Suprapubic skin (tissue), 4 donors: ENCODE data around the gene PLEKHG4B. TPM values are rescaled to one million over a fixed set of nuclear protein-coding genes. Genes with fewer than 3 reads are reported as not detected.

Experiments used
- DNase-seq, 2 donors: peaks; one replicate each; pipeline ENCODE4 v3.0.0-alpha.2; 2019; ENCODE audit warnings: low spot score in 2 of 2
- H3K27ac ChIP-seq: fragments of 200-600 bp; sonication (generic); one replicate; pipeline ENCODE4 v1.5.1; 2019
- H3K27me3 ChIP-seq: fragments of 200-600 bp; sonication (generic); one replicate; pipeline ENCODE4 v1.5.1; 2019
- H3K36me3 ChIP-seq: fragments of 200-600 bp; sonication (generic); one replicate; pipeline ENCODE4 v1.5.1; 2019
- H3K4me1 ChIP-seq: fragments of 200-600 bp; sonication (generic); one replicate; pipeline ENCODE4 v1.5.1; 2019
- H3K4me3 ChIP-seq: fragments of 200-600 bp; sonication (generic); one replicate; pipeline ENCODE4 v1.5.1; 2019; ENCODE audit warnings: mild to moderate bottlenecking
- H3K9me3 ChIP-seq: fragments of 200-600 bp; sonication (generic); one replicate; pipeline ENCODE4 v1.5.1; 2019
- EP300 ChIP-seq: sonication (generic); formaldehyde crosslinking; IDR thresholded peaks from one replicate; pipeline ENCODE4 v1.6.1; 2017; ENCODE audit warnings: antibody characterized with exemption
- POLR2A ChIP-seq, 2 donors: fragments of 450-650 bp; IDR thresholded peaks; one replicate each; pipeline ENCODE4 v1.6.1; 2017; ENCODE audit warnings: antibody characterized with exemption in 2 of 2, mild to moderate bottlenecking in 2 of 2, moderate library complexity in 2 of 2
- POLR2AphosphoS5 ChIP-seq, 3 donors: sonication (generic); formaldehyde crosslinking; IDR thresholded peaks; one replicate each; pipeline ENCODE4 v1.6.1; 2017; ENCODE audit warnings: antibody characterized with exemption in 3 of 3
- WGBS: methylation state at CpG from one replicate; pipeline ENCODE4 v1.1.5; 2018; 5-methylcytosine and 5-hydroxymethylcytosine counted together
- total RNA-seq, 4 donors: library from RNA; depleted of rRNA; stranded (reverse); fragments of >200 nt; gene quantifications; one replicate each; pipeline ENCODE4 v1.1.0, GENCODE V29; 2016
- TF ChIP-seq, protein P1 (sequence below), 2 donors: fragments of 200-600 bp in 1 of 2; fragments of 450-650 bp in 1 of 2; sonication (generic) in 1 of 2; IDR thresholded peaks; one replicate each; pipeline ENCODE4 v1.5.1; 2016 to 2019; ENCODE audit warnings: antibody characterized with exemption in 2 of 2, mild to moderate bottlenecking in 1 of 2, moderate library complexity in 1 of 2

The PLEKHG4B gene
- total RNA-seq, 4 donors from 2014 or later, result 0.45 to 2.4 (median 1.2) TPM

DNA sequence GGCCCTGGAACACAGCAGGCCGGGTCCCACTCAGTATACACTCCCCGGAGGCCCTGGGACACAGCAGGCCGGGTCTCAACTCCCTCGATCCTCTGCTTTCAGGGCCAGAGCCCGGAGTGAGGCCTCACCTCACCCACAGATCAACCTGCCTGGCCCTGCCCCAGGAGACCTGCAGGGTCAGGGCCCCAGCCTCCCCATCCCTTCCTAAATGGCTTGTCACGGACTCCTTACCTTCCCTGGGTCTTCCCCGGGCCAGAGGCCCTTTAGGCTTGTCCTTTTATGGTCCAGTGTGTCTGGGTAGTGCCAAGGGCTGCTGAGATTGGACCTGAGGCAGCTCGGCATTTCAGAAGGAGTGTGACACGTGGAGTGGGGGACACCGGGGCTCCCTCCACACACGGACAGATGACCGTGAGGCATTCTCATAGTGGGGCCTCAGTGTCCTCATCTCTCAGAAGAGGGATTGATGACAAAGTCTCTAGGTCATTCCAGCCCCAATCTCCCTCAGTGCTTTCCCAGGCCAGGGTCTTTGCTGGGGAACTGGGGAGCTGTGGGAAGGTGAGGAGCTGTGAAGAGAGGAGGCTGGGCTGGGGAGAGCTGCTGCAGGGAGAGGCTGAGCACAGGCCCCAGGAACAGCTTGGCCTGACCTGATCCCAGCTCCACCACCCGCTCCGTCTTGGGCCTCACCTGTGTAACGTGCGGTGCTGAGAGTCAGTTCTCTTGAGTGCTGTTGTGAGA lies 18.0 kb upstream of the PLEKHG4B start:
- no peak for DNase-seq
- no peaks in the 10 kb centered on the region for H3K4me1 ChIP-seq
- TF ChIP-seq, protein P1, sequence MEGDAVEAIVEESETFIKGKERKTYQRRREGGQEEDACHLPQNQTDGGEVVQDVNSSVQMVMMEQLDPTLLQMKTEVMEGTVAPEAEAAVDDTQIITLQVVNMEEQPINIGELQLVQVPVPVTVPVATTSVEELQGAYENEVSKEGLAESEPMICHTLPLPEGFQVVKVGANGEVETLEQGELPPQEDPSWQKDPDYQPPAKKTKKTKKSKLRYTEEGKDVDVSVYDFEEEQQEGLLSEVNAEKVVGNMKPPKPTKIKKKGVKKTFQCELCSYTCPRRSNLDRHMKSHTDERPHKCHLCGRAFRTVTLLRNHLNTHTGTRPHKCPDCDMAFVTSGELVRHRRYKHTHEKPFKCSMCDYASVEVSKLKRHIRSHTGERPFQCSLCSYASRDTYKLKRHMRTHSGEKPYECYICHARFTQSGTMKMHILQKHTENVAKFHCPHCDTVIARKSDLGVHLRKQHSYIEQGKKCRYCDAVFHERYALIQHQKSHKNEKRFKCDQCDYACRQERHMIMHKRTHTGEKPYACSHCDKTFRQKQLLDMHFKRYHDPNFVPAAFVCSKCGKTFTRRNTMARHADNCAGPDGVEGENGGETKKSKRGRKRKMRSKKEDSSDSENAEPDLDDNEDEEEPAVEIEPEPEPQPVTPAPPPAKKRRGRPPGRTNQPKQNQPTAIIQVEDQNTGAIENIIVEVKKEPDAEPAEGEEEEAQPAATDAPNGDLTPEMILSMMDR (IDR thresholded peaks at IDR 0.05), result no peak
- no peak for TF ChIP-seq EP300
- no peak for TF ChIP-seq POLR2AphosphoS5 (IDR thresholded peaks at IDR 0.05)
- TF ChIP-seq POLR2A (IDR thresholded peaks at IDR 0.05), result no peak
- no peak overlapping the region for H3K4me3 ChIP-seq
- no peaks in the 10 kb centered on the region for H3K9me3 ChIP-seq
- WGBS, result 91% methylated on average over 12 of the region's 16 CpGs
- no peaks in the 10 kb centered on the region for H3K36me3 ChIP-seq
- peaks cover 35% of the 10 kb centered on the region for H3K27me3 ChIP-seq
- H3K27ac ChIP-seq, result no peak overlapping the region

DNA sequence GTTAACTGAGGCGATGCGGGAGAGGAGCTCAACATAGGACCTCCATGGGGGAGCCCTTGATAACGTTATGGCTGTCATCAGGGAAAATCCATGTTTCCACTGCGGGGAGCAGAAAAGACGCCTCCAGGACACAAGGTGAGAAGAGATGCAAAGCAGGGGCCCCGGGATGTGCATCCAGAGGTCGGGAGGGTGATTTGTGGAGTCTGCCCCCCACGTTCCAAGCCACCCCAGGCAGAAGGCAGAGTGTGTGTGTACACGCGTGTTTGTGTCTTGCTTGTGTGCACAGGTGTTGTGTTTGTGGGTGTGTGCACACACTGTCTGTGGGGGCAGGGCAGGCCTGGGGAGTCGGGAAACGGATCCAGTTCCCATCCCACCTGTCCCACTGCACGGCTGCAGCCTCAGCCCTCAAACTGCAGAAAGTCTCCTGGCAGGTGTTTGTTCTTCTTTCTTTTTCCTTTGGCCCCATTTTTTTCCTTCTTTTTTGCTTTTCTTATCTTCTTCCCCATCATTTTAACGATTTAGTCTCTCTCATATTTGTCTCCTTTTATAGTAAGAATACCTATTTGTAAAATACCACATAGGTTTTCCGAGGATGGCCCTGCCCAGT lies 17.4 kb upstream of the PLEKHG4B start:
- DNase-seq, result no peak
- TF ChIP-seq POLR2AphosphoS5 (IDR thresholded peaks at IDR 0.05) (no peak), POLR2A (IDR thresholded peaks at IDR 0.05) (no peak), EP300 (no peak)
- TF ChIP-seq, protein P1 (IDR thresholded peaks at IDR 0.05), result no peak
- H3K27me3 ChIP-seq, result peaks cover 37% of the 10 kb centered on the region
- H3K4me3 ChIP-seq, result no peak overlapping the region
- H3K4me1 ChIP-seq, result no peaks in the 10 kb centered on the region
- no peaks in the 10 kb centered on the region for H3K9me3 ChIP-seq
- H3K27ac ChIP-seq, result no peak overlapping the region
- H3K36me3 ChIP-seq, result no peaks in the 10 kb centered on the region
- WGBS, result 84% methylated on average over 15 of the region's 15 CpGs

DNA sequence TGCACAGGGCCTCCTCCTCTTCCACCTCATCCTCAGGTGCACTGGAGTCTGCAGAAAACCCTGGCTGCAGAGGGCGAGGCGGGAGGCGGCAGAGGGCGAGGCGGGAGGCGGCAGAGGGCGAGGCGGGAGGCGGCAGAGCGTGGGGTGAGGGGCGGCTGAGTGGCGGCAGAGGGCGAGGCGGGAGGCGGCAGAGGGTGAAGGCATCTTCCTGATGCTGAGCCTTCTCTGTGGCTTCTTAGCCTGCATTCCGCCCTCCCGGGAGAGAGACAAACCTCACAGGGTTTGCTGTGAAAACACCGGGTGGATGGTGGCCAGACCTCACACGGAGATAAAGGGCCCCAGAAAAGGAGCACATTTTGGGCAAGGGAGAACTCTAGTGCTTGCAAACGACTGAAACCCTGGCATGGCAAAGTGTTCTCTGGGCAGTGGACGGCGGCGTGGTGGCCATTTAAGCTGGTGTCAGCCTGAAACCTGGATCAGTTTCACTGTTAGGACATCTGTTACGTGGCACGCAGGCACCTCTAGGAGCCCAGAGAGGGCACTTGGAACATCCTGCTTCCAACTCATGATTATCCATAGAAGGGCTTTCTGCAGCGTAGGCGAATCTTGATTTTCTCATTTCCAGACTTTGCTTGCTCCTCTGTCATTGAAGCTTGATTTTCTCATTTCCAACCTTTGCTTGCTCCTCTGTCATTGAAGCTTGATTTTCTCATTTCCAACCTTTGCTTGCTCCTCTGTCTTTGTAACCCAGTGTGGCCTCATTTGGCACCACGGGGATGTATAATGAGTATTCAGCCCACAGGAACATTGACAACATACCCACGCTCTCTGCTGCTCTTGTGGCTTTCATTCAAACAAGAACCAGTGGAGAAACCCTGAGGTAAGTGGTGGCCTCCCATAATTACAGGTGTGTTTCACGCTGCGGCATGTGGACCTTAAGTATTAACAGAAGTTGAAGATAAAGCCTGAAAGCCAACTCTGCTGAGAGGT lies 16.3 kb upstream of the PLEKHG4B start:
- H3K4me3 ChIP-seq, result no peak overlapping the region
- 58% methylated on average over 31 of the region's 31 CpGs for WGBS
- TF ChIP-seq EP300 (no peak), POLR2AphosphoS5 (IDR thresholded peaks at IDR 0.05) (no peak)
- TF ChIP-seq, protein P1 (IDR thresholded peaks at IDR 0.05), result no peak
- H3K27me3 ChIP-seq, result peaks cover 44% of the 10 kb centered on the region
- no peak overlapping the region for H3K27ac ChIP-seq
- H3K36me3 ChIP-seq, result no peaks in the 10 kb centered on the region
- no peaks in the 10 kb centered on the region for H3K4me1 ChIP-seq
- no peaks in the 10 kb centered on the region for H3K9me3 ChIP-seq
- DNase-seq, result no peak

DNA sequence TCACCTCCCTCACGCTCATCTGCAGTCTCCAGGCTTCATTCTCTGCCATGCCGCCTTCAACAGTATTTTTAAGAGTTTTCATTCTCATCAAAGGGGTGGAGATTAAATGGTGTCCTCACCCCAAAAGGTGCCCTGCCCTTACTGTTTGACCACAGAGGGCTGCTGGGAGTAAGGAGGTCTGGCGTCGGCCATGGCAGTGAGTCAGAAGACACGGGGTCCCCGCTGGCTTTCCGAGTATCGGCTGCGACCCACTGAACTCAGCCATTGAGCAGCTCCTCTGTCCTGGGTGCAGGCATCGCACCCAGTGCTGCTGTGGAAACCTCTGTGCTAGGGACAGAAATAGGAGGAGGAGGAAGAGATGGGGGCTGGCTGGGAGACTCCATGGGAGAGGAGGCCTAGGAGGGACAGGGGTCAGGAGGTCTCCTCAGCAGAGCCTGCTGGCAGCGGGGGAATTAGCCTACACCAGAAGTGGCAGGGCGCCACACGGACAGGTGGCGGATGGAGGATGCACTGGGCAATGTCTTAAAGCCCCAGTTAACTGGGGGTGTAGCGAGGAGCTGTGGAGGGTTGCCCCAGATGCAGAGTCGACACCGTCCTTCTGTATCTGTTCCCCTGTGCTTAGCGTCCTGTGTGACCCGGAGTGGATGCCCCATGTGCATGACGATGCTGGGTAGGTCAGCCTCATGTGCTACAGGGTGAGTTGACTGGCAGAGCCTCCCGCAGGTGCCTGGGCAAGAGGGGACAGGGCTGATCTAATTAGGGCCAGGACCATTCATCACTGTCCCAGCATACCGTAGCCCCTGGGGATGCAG lies 15.4 kb upstream of the PLEKHG4B start:
- Histone ChIP-seq H3K27ac (no peak overlapping the region), H3K4me3 (no peak overlapping the region), H3K9me3 (no peaks in the 10 kb centered on the region), H3K4me1 (no peaks in the 10 kb centered on the region), H3K36me3 (no peaks in the 10 kb centered on the region), H3K27me3 (peaks cover 50% of the 10 kb centered on the region)
- WGBS, result 90% methylated on average over 17 of the region's 22 CpGs
- TF ChIP-seq POLR2A (IDR thresholded peaks at IDR 0.05) (no peak), EP300 (no peak), POLR2AphosphoS5 (IDR thresholded peaks at IDR 0.05) (no peak)
- TF ChIP-seq, protein P1 (IDR thresholded peaks at IDR 0.05), result no peak
- DNase-seq, result no peak
